NCI-H2171 (cell line): ENCODE data around the gene MARCHF9.

Experiments
- DNase-seq: peaks from one replicate; lab custom pipeline; 2025; lab: John Stamatoyannopoulos, UW

MARCHF9 gene

GRCh38 chr12:57755194-57755453 lies 221 bp downstream of the MARCHF9 start:
- no peak for DNase-seq

DNA sequence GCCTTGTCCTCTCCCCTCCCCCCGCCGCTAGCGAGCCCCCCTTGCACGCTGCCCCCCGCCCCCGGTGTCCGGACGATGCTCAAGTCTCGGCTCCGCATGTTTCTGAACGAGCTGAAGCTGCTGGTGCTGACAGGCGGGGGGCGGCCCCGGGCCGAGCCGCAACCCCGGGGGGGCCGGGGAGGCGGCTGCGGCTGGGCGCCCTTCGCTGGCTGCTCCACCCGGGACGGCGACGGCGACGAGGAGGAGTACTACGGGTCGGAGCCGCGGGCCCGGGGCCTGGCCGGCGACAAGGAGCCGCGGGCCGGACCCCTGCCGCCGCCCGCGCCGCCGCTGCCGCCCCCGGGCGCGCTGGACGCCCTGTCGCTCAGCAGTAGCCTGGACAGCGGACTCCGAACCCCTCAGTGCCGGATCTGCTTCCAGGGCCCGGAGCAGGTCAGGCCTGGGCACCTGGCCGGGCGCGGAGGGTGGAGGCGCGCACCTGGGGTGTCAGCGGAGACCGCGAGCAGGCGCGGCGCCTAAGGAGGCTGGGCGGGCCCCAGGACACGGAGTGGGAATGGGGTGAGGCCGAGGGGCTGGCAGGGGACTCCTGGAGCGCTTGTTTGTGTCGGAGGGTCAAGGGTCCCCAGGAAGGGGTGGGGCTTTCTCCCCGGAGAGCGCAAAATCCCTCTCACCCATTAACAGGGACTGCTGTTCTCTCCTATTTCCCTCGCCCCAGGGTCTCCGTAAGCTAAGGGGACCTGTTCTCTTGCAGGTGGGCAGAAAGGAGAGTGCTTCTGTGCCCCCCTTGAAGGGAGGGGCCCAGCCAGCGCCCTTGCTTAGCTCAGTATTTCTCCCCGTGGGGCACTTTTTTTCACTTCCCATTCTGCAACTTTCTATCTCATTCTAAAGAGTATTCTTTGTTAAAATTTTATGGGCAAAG lies 810 bp downstream of the MARCHF9 start:
- DNase-seq, result peak; percentile 13

- DNase-seq, result no peak
Measured at GRCh38 chr12:57756406-57757341, 1.8 kb downstream of the MARCHF9 start.

DNA sequence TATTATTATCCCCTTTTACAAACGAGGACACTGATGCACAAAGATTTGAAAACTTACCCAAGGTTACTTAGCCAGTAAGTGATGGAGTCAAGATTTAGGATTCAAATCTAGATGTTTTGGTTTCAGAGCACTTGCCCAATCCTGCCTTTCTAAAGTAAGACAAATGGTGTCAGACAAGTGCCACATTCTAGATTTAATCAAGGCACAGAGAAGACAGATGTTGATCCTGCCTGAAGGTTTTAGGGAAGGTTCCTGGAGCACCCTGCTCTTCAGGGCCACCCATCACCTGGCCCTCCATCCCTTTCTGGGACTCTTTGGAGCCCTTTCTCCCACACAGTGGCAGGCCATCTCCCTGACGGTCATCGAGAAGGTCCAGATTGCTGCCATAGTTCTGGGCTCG lies 2.9 kb downstream of the MARCHF9 start:
- no peak for DNase-seq

DNA sequence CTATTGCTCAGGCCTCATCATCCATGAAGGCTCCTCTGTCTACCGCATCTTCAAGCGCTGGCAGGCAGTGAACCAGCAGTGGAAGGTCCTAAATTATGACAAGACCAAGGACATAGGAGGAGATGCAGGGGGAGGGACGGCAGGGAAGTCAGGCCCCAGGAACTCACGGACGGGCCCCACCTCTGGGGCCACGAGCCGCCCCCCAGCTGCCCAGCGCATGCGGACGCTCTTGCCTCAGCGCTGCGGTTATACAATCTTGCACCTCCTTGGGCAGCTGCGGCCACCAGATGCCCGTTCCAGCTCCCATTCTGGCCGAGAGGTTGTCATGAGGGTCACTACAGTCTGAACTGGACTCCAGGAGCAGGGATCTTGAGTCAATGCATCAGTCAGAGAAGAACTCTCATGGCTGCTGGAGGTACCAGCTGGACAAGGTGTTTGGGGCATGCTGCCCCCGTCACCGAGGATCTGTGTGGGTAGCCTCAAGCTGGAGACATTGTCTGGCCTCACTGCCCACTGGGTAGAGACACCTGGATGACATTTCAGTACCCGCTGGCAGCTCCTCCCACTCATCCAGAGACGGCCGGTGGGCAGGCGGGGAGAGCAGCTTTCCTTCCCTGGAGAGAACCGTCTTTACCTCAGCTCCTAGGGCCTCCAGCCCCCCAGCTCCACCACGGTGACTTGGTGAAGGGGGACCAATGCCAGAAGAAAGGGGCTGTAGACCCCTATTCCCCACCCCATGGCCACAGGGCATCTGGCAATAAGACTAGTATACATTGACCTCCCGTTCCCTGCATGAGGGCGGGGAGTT lies 3.9 kb downstream of the MARCHF9 start:
- no peak for DNase-seq

- DNase-seq, result peak; percentile 12
Measured at GRCh38 chr12:57759360-57759980, 4.6 kb downstream of the MARCHF9 start.

DNA sequence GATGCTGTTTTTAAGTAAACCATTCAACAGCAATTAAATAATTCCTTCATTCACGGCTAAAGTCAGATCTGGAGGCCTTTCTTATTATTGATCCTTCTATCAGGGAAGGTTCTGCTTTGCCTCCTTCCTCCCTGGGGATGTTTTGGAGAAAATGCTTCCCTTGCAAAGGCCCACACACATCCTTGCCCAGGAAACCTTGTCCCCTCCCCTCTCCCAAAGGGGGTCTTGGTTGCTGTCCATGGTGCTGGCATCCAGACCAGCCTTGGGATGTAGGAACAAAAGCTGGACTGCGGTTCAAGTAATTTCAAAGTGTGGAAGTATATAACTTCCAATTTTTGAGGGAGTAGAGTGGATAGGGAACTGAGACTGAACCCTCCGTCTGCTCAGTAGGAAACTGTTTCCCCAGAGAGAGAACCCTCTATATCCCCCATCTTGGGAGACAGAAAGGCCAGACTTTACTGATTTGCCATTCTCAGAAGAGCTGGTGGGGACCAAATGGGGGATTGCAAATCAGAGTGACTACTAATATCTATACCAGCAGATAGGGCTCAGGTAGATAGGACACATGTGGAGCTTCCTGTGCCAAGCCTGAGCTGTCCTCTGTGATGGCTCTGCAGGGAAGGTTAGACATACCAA lies 5.6 kb downstream of the MARCHF9 start:
- no peak for DNase-seq

GRCh38 chr12:57761391-57761998 lies 6.6 kb downstream of the MARCHF9 start:
- DNase-seq, result no peak

DNA sequence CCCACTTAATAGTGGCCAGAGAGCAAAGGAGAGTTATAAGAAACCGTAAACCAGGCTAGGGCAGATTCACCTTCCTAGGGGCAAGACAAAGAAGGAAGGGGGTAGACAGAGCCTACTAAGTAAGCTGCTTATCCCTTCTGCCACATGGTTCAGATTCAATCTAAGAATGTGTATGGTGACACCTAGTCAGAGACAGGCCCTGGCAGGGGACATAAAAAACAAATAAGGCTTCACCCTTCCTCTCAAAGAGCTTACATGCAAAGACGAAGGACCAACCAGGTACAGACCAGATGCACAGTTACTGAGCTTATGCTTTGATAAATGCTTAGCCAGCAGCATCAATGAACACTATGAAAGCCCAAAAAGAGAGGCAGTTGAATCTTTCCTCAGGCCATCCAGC lies 7.6 kb downstream of the MARCHF9 start:
- no peak for DNase-seq

DNA sequence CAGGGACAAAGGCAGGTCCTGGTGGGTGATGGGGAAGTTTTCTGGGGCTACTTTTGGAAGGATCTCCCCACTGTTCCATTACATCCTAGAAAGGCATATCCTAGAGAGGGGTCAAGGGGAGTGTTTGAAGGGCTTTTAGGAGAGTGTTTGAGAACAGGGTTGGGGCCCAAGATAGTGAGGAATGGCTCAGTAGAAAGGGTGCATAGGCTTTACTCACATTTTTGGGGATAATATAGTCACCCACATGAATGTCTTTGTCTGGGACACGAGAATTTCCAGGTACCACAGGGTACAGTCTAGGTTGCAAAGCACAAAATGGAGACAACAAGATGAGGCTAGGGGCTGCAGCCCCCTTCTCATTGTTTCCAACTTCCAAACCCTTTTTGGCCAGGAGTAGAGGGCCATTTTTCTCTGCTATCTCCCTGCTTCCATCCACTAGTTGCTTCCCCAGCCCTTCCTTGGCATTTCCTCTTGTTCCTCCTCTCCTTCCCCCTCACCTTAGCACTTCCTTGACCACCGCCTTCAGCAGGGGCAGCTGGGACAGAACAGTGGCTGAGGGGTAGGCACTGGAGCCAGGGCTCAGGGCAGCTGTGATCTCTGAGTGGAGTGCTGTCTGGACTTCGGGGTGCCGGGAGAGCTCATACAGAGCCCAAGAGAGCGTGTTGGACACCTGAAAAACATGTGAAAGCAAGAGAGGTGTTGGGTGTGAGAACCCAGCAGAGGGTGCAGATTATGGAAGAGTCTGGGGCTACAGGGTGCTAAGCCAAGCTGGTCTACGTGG lies 9.2 kb downstream of the MARCHF9 start:
- DNase-seq, result no peak

DNA sequence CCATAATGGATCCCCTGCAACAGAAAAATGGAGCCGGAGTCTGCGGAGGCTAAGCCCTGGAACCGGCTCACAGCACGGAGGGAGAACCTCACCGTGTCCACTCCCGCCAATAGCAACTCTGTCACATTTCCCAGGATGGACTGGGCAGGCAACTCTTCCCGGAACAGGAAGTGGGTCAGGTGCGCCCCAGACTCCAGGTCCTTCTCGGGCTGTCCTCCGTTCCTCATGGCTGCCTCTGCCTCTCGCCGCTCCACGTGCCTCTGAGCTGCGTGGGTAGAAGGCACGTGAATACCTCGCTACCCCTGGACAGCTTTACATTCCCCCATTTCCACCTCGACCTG lies 9.7 kb downstream of the MARCHF9 start:
- no peak for DNase-seq

GRCh38 chr12:57765003-57765697 lies 10.2 kb downstream of the MARCHF9 start:
- peak; percentile 34 for DNase-seq

- no peak for DNase-seq
Measured at GRCh38 chr12:57765698-57766463, 11.0 kb downstream of the MARCHF9 start.

GRCh38 chr12:57766464-57767304 lies 11.8 kb downstream of the MARCHF9 start, which contains the start of gene CYP27B1:
CYP27B1 (minus strand) TSS chr12:57767078; CDS start chr12:57767041, 37 bp downstream.
- DNase-seq, result peak; percentile 20

GRCh38 chr12:57767305-57767698 lies 12.4 kb downstream of the MARCHF9 start:
- DNase-seq, result no peak

- no peak for DNase-seq
Measured at GRCh38 chr12:57767876-57768275, 13.0 kb downstream of the MARCHF9 start.

DNA sequence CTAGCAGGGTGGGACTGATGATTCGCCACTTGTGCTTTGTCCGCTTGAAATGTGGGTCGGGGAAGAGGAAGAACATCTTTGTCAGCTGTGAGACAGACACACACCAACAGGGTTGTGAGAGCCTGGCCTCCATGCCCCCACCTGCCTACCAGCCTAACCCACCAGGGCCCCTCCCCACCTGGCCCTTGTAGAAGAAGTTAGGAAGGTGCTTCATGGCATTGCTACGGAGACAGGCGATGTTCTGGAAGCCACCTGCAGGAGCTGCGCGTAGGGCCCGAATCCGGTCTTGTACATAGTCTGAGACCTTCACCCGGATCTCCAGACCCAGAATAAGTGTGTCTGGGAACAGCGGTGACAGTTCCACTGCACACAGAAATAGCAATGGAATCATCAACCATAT lies 14.7 kb downstream of the MARCHF9 start:
- DNase-seq, result no peak

- no peak for DNase-seq
Measured at GRCh38 chr12:57770734-57771133, 15.8 kb downstream of the MARCHF9 start.
